ENCODE data around the gene GOLGA7B. TPM values are rescaled to one million over a fixed set of nuclear protein-coding genes. Genes with fewer than 3 reads are reported as not detected.

The GOLGA7B gene
- polyA plus RNA-seq, 1 of the 3 experiments (the other 2 are of a cell fraction) = 0.03 TPM

DNA sequence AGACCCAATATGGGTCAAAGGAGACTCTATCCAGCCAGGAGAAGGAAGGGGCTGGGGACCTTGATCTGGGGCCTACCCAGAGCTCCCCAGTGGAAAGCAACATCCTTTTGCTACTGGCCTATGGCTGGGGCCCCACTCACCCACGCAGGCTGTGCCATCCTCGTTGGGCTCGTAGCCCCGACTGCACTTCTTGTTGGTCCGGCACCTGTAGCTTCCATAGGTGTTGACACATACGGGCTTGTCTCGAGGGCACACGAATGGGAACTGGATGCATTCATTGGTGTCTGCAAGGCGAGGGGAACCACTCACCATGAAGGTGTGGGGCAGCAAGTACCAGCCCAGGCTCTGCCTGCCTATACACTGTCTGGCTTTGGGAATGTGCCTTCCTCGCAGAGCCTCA is 30.5 kb downstream of the GOLGA7B start:
- Histone ChIP-seq H2AFZ (ENCODE audit: low read depth) (no peak overlapping the region), H3F3A (replicated peaks; ENCODE audit: insufficient read depth) (no peaks in the 10 kb centered on the region), H3K27me3 (ENCODE audit: insufficient read depth) (no peaks in the 10 kb centered on the region), H3K4me3 (ENCODE audit: low read depth in 2 of 2, low read length in 1 of 2) (no peak overlapping the region), H3K9me2 (no peaks in the 10 kb centered on the region), H3K4me1 (ENCODE audit: control insufficient read depth in 1 of 2, insufficient read depth in 2 of 2, low read depth in 1 of 2, low read length in 1 of 2) (peaks cover 9 to 11% of the 10 kb centered on the region in 2 experiments; a peak in 2 of 4 replicates), H3K36me3 (replicated peaks in 1 of 2; ENCODE audit: control insufficient read depth in 1 of 2, insufficient read depth in 2 of 2, low read length in 1 of 2) (no peaks in the 10 kb centered on the region), H3K4me2 (no peak overlapping the region), H3K9me3 (no peaks in the 10 kb centered on the region), H3K79me2 (ENCODE audit: insufficient read depth) (no peaks in the 10 kb centered on the region), H4K20me1 (ENCODE audit: insufficient read depth) (no peaks in the 10 kb centered on the region), H3K27ac (ENCODE audit: low read depth in 2 of 2, low read length in 1 of 2) (no peak overlapping the region), H3K9ac (no peak overlapping the region)
- no peak for DNase-seq
- TF ChIP-seq, protein P1, sequence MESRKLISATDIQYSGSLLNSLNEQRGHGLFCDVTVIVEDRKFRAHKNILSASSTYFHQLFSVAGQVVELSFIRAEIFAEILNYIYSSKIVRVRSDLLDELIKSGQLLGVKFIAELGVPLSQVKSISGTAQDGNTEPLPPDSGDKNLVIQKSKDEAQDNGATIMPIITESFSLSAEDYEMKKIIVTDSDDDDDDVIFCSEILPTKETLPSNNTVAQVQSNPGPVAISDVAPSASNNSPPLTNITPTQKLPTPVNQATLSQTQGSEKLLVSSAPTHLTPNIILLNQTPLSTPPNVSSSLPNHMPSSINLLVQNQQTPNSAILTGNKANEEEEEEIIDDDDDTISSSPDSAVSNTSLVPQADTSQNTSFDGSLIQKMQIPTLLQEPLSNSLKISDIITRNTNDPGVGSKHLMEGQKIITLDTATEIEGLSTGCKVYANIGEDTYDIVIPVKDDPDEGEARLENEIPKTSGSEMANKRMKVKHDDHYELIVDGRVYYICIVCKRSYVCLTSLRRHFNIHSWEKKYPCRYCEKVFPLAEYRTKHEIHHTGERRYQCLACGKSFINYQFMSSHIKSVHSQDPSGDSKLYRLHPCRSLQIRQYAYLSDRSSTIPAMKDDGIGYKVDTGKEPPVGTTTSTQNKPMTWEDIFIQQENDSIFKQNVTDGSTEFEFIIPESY (IDR thresholded peaks at IDR 0.05; ENCODE audit: borderline replicate concordance, low read depth) = no peak
- TF ChIP-seq NFIC (IDR thresholded peaks at IDR 0.05; ENCODE audit: borderline replicate concordance) = no peak
- no peak for TF ChIP-seq SMC3 (IDR thresholded peaks at IDR 0.05; ENCODE audit: low read depth, low read length)
- no peak for TF ChIP-seq JUND (IDR thresholded peaks at IDR 0.05)
- TF ChIP-seq, protein P2, sequence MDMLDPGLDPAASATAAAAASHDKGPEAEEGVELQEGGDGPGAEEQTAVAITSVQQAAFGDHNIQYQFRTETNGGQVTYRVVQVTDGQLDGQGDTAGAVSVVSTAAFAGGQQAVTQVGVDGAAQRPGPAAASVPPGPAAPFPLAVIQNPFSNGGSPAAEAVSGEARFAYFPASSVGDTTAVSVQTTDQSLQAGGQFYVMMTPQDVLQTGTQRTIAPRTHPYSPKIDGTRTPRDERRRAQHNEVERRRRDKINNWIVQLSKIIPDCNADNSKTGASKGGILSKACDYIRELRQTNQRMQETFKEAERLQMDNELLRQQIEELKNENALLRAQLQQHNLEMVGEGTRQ (IDR thresholded peaks at IDR 0.05; ENCODE audit: borderline replicate concordance, low read depth, low read length) = no peak
- no peak for TF ChIP-seq CTCF (IDR thresholded peaks at IDR 0.05)
- TF ChIP-seq EP300 (IDR thresholded peaks at IDR 0.05; ENCODE audit: borderline replicate concordance in 1 of 2, low read depth in 1 of 2, low read length in 1 of 2) = no peak
- TF ChIP-seq, protein P3, sequence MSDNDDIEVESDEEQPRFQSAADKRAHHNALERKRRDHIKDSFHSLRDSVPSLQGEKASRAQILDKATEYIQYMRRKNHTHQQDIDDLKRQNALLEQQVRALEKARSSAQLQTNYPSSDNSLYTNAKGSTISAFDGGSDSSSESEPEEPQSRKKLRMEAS (IDR thresholded peaks at IDR 0.05; ENCODE audit: low read depth) = no peak
- WGBS (ENCODE audit: low lambda C conversion rate) = 93% methylated on average over 3 of the region's 10 CpGs
- ChIA-PET POLR2A (interaction anchor here (0.7 kb wide), 1 partner anchor 254 kb away, joined by 3 read pairs; the partner anchor contains the start of gene R3HCC1L), CTCF (interaction anchor here (0.7 to 4.3 kb wide), 9 partner anchors 8 to 166 kb away, joined by 3 to 27 read pairs (median 3); partner anchors contain the start of gene MARVELD1)

DNA sequence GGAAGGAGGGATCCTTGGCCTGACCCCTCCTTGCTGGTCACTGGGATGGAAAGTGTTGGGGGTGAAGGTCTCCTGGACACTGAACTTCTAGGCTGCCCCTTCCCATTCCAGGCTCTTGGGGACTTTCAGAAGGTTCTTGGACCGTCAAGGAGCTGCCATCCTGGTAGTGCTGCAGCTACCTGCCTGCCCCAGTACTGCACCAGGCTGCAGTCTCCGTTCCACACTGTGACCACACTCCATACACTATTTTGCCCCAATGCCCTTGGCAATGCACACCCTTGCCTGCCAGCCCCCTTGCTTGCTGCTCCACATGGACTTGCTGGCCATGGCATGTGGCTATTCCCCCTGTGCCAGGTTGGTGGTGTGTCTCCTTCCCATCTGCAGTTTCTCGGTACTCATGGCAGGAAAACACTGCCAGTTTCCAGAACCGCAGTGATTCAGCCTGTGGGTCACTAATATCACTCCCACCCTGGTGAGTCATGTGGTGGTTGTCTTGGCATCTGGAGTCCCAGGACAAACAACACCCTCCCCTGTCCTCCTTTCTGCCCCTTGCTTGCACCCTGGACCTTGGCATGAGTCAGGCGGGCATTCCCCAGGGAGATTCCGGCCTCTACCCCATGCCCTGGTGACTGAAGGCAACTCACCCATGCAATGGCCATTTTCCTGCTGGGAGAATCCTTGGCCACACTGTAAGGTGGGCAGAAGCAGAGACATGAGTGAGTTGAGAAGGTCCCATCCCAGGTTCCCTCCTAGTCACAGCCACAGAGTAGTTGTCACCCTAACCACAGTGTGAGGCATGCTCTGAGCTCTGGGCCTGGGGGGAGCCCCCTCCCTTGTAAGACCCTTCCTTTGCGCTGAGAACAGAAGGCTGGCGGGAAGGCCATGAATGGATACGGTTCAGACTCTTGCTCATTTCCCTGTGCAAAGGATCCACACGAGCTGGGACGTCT is 32.8 kb downstream of the GOLGA7B start:
- H3K9ac ChIP-seq = no peak overlapping the region
- no peaks in the 10 kb centered on the region for H3K27me3 ChIP-seq (ENCODE audit: insufficient read depth)
- 61% methylated on average over 11 of the region's 11 CpGs for WGBS (ENCODE audit: low lambda C conversion rate)
- peak overlapping the region; percentile 40; the same call in 1 of the 2 replicates for H3K4me2 ChIP-seq
- peaks cover 0 to 11% of the 10 kb centered on the region in 2 experiments; a peak in 2 of 4 replicates for H3K4me1 ChIP-seq (ENCODE audit: control insufficient read depth in 1 of 2, insufficient read depth in 2 of 2, low read depth in 1 of 2, low read length in 1 of 2)
- H3K4me3 ChIP-seq (ENCODE audit: low read depth in 2 of 2, low read length in 1 of 2) = no peak overlapping the region
- no peak overlapping the region for H2AFZ ChIP-seq (ENCODE audit: low read depth)
- H3K9me3 ChIP-seq = no peaks in the 10 kb centered on the region
- CTCF ChIA-PET = interaction anchor here (1.2 to 4.3 kb wide), 2 partner anchors 13 to 181 kb away, joined by 3 to 27 read pairs; no protein-coding TSS in a partner anchor
- no peaks in the 10 kb centered on the region for H3K9me2 ChIP-seq
- H3K79me2 ChIP-seq (ENCODE audit: insufficient read depth) = no peaks in the 10 kb centered on the region
- no peaks in the 10 kb centered on the region for H3F3A ChIP-seq (replicated peaks; ENCODE audit: insufficient read depth)
- no peaks in the 10 kb centered on the region for H4K20me1 ChIP-seq (ENCODE audit: insufficient read depth)
- no peak for DNase-seq
- no peaks in the 10 kb centered on the region for H3K36me3 ChIP-seq (replicated peaks in 1 of 2; ENCODE audit: control insufficient read depth in 1 of 2, insufficient read depth in 2 of 2, low read length in 1 of 2)
- POLR2A ChIA-PET = no interaction called here
- peak overlapping the region in 1 of 2 experiments; percentile 16; a peak in 2 of 4 replicates for H3K27ac ChIP-seq (ENCODE audit: low read depth in 2 of 2, low read length in 1 of 2)
- TF ChIP-seq YY1 (IDR thresholded peaks at IDR 0.05; ENCODE audit: low read depth) = no peak
- no peak for TF ChIP-seq EZH2phosphoT487 (IDR thresholded peaks at IDR 0.05; ENCODE audit: borderline replicate concordance, low read depth)
- peak; percentile 71 for TF ChIP-seq PBX3 (IDR thresholded peaks at IDR 0.05)
- TF ChIP-seq TEAD4 (IDR thresholded peaks at IDR 0.05; ENCODE audit: borderline replicate concordance, insufficient read depth) = peak; percentile 83; the same call in 1 of the 2 replicates
- TF ChIP-seq, protein P1 (IDR thresholded peaks at IDR 0.05; ENCODE audit: borderline replicate concordance, low read depth) = peak; percentile 84
- peak; percentile 94 for TF ChIP-seq JUND (IDR thresholded peaks at IDR 0.05)
- peak; percentile 58; the same call in 1 of the 2 replicates for TF ChIP-seq MEF2A (IDR thresholded peaks at IDR 0.05; ENCODE audit: borderline replicate concordance, low read depth)
- TF ChIP-seq POLR2AphosphoS5 (IDR thresholded peaks at IDR 0.05; ENCODE audit: low read depth, low read length) = peak; percentile 68; the same call in 1 of the 2 replicates
- peak; percentile 96 for TF ChIP-seq TCF12 (IDR thresholded peaks at IDR 0.05)
- peak; percentile 100 for TF ChIP-seq RXRA (IDR thresholded peaks at IDR 0.05; ENCODE audit: borderline replicate concordance, low read depth)

All from SK-N-SH (cell line).